ENCODE measurements around the gene HOXA10. TPM values are rescaled to one million over a fixed set of nuclear protein-coding genes. Genes with fewer than 3 reads are reported as not detected.

Gene HOXA10
- total RNA-seq, 2 experiments from 2014 or later, result not detected

DNA sequence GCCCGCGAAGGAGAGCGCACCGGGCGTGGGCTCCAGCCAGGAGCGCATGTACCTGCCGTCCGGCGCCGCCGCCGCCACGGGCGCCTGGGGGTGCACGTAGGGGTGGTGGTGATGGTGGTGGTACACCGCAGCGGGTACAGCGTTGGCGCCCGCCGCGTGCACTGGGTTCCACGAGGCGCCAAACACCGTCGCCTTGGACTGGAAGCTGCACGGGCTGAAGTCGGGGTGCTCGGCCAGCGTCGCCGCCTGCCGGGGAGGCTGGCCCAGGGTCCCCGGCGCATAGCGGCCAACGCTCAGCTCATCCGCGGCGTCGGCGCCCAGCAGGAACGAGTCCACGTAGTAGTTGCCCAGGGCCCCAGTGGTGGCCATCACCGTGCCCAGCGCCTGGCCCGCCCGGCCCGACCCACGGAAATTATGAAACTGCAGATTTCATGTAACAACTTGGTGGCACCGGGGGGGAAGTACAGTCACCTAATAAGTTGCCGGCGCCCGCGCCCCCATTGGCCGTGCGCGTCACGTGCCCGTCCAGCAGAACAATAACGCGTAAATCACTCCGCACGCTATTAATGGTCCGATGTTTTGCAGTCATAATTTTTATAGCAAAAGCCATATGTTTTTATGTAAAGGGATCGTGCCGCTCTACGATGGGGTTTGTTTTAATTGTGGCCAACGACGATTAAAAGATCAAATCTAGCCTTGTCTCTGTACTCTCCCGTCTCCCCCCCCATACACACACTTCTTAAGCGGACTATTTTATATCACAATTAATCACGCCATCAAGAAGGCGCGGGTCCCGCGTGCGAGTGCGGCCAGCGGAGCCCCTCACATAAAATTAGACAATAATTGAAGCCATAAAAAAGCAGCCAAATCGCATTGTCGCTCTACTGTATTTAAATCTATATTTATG lies 8.8 kb downstream of the HOXA10 start, which contains the start of gene HOXA9:
Gene HOXA9 (minus strand): TSS at position 449 of the 907 bp plus-strand sequence. CDS start 80 bp downstream, at position 369.
- Mint-ChIP-seq H3K36me3 (ENCODE audit: low read depth) (no peaks in the 10 kb centered on the region), H3K4me1 (ENCODE audit: low read depth) (peaks cover 30% of the 10 kb centered on the region), H3K9me3 (no peaks in the 10 kb centered on the region), H3K27me3 (ENCODE audit: low read depth) (peaks cover 72% of the 10 kb centered on the region), H3K27ac (peak within 1 kb of the TSS; percentile 41), H3K4me3 (peak within 1 kb of the TSS; percentile 21)
- DNase-seq, result no peak
- CTCF ChIA-PET, result interaction anchor here (0.6 kb wide), 1 partner anchor 315 kb away, joined by 4 read pairs; no protein-coding TSS in a partner anchor
- intact Hi-C loops (cut with micrococcal nuclease), result loop anchor here (5.0 kb wide), 1 partner anchor 37 kb away; the partner anchor contains the start of gene HOXA13

DNA sequence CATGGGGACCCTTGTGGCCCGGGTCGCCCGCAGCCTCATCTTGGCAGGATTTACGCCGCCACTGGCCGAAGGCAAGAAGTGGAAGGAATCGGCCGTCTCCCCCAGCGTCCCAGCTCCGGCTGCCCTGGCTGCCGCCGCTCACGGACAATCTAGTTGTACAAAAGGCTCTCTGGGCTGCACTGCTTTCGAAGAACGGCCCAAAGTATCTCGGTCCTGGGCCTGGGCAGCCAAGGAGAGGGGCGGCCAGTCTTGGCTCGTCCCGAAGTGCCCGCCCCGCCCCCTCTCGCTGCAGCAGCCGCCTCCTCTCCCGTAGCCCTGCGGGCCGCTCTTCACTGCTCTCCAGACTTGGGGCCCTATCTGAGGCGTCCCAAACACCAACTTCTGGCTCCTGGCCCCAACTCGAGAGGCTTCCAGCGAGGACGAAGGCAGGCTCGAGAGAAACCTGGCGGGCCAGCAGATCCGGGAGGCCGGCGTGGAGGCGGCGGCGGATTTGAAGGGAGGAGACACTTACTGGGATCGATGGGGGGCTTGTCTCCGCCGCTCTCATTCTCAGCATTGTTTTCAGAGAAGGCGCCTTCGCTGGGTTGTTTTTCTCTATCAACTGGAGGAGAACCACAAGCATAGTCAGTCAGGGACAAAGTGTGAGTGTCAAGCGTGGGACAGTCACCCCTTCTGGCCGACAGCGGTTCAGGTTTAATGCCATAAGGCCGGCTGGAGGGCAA lies 9.6 kb downstream of the HOXA10 start:
- no peak overlapping the region for H3K27ac Mint-ChIP-seq
- peaks cover 76% of the 10 kb centered on the region for H3K27me3 Mint-ChIP-seq (ENCODE audit: low read depth)
- intact Hi-C loops (cut with micrococcal nuclease), result loop anchor here (5.0 kb wide), 2 partner anchors 38 to 497 kb away; partner anchors contain the start of gene HOXA13
- H3K4me3 Mint-ChIP-seq, result no peak overlapping the region
- no peaks in the 10 kb centered on the region for H3K9me3 Mint-ChIP-seq
- DNase-seq, result no peak
- peaks cover 37% of the 10 kb centered on the region for H3K4me1 Mint-ChIP-seq (ENCODE audit: low read depth)
- H3K36me3 Mint-ChIP-seq (ENCODE audit: low read depth), result no peaks in the 10 kb centered on the region
- CTCF ChIA-PET, result no interaction called here

DNA sequence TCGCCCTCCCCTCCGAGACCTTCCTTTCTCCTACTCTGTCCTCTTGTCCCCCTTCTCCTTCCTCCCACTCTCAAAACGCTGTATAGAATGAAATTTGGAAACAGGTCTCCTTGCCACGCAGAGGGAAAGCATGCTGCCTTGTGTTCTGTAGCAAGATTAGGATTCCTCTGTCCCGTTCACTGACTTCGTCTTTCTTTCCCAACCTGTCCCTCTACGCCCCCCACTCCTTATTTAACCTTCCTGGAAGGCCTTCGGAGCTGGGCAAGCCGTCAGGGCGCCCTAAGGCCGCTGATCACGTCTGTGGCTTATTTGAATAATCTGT lies 10.1 kb downstream of the HOXA10 start:
- Mint-ChIP-seq H3K4me3 (no peak overlapping the region), H3K4me1 (ENCODE audit: low read depth) (peaks cover 36% of the 10 kb centered on the region)
- CTCF ChIA-PET, result no interaction called here

DNA sequence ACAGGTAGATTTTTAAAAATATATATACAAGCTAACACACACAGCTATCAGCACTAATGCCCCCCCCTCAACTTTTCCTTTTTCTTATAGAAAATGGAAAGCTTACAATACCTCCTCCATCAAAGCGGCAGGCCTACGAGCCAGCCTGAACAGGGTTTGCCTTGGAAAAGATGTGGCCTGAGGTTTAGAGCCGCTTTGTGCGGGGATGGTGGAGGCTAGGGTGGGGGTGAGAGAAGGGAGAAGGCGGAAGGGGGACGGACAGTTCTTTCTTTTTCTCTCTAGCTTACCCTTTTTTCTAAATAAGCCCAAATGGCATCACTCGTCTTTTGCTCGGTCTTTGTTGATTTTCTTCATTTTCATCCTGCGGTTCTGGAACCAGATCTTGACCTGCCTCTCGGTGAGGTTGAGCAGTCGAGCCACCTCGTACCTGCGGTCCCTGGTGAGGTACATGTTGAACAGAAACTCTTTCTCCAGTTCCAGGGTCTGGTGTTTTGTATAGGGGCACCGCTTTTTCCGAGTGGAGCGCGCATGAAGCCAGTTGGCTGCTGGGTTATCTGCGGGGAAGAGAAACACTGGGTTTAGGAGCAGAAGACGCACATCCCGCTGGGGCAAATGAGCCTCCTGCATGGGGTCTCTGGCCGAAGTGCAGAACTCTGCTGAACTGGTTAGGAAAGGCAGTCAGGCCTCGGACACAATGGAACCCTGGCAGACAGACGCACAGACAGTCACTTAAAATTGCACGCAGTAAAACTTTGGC lies 10.7 kb downstream of the HOXA10 start:
- no peak for DNase-seq
- Mint-ChIP-seq H3K36me3 (ENCODE audit: low read depth) (no peaks in the 10 kb centered on the region), H3K9me3 (no peaks in the 10 kb centered on the region), H3K27me3 (ENCODE audit: low read depth) (peaks cover 79% of the 10 kb centered on the region), H3K4me1 (ENCODE audit: low read depth) (peaks cover 35% of the 10 kb centered on the region), H3K4me3 (no peak overlapping the region), H3K27ac (no peak overlapping the region)
- CTCF ChIA-PET, result interaction anchor here (1.6 to 2.3 kb wide), 4 partner anchors 9 to 496 kb away, joined by 4 to 12 read pairs (median 8); no protein-coding TSS in a partner anchor
- intact Hi-C loops (cut with micrococcal nuclease), result loop anchor here (5.0 kb wide), 1 partner anchor 496 kb away; no protein-coding TSS in a partner anchor

More for the DNA sequence above, 10.1 kb downstream of the HOXA10 start:
- intact Hi-C loops (cut with micrococcal nuclease), result loop anchor here (5.0 kb wide), 1 partner anchor 497 kb away; no protein-coding TSS in a partner anchor
- Mint-ChIP-seq H3K27me3 (ENCODE audit: low read depth) (peaks cover 80% of the 10 kb centered on the region), H3K36me3 (ENCODE audit: low read depth) (no peaks in the 10 kb centered on the region), H3K27ac (no peak overlapping the region), H3K9me3 (no peaks in the 10 kb centered on the region)
- no peak for DNase-seq

DNA sequence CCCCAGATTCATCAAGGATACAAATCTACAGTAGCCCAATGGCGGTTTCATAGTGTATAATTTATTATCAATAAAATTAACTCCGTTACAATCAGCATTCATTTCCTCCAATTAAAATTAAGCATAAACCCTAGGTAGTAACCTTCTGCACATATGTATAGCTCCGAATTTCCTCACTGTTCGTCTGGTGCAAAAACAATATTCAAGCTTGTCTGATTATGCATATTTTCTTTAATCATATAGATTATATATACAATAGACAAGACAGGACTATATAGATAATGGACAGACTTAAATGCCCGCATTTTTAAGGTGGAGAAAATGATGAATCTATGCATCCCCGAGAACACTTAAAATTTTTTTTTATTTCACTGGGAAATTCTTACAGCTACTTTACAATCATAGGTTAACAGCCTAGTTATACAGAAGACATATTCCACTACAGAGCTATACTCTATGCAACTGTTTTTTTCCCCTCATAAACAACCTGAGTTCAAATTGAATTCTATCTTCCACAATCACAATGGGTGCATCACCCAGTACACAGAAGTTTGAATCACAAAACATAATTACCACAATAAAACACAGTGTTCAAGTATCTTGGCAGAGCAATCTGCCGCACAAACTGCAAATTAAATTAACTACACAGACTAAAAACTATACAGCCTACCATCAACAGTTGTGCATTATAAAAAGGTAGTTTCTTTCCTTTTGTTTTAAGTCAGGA lies 11.4 kb downstream of the HOXA10 start:
- intact Hi-C loops (cut with micrococcal nuclease), result loop anchor here (5.0 kb wide), 1 partner anchor 495 kb away; no protein-coding TSS in a partner anchor
- CTCF ChIA-PET, result interaction anchor here (0.6 to 2.6 kb wide), 9 partner anchors 10 to 793 kb away, joined by 3 to 19 read pairs (median 4); no protein-coding TSS in a partner anchor
- Mint-ChIP-seq H3K36me3 (ENCODE audit: low read depth) (no peaks in the 10 kb centered on the region), H3K9me3 (no peaks in the 10 kb centered on the region), H3K4me3 (no peak overlapping the region), H3K27ac (no peak overlapping the region), H3K4me1 (ENCODE audit: low read depth) (peaks cover 39% of the 10 kb centered on the region), H3K27me3 (ENCODE audit: low read depth) (peaks cover 79% of the 10 kb centered on the region)
- DNase-seq, result no peak

DNA sequence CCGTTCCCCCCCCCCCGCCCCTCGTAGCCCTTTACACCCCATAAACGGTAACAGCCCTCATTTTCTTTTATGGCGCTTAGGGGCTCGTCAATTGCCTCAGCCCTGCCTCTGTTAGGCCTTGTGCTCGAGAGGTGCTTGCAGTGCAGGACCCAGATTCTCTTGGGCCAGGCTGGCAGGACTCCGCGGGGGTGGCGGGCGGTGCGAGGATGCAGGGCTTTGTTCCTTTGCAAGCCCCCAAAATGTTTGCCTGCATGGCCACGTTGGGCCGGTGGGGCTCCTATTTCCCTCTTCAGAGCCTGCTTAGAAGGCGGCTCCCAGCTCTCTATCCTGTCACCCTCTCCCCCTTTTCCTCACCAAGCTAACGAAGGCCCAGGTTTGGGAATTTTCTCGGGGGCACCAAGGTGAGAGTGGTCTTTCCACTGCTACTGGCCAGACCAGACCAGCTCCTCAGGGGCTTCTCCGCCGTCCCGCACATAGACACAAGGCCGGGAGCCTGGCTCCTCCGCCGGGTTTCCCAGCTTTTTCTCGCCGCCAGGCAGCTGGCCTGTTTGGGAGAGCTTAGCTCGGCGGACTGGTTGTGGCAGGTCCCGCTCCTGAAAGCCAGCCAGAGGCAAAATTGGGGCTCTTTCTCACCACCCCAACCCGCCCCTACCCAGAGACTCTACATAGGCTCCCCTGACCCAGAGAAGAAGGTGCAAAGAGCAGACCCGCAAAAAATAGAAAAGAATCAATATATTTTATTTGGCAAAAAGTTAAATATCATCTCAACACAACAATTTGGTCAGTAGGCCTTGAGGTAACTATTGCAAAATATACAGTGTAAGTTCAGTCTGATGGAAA lies 12.2 kb downstream of the HOXA10 start:
- Mint-ChIP-seq H3K27me3 (ENCODE audit: low read depth) (peaks cover 79% of the 10 kb centered on the region), H3K4me1 (ENCODE audit: low read depth) (peaks cover 39% of the 10 kb centered on the region), H3K4me3 (no peak overlapping the region), H3K9me3 (no peaks in the 10 kb centered on the region), H3K36me3 (ENCODE audit: low read depth) (no peaks in the 10 kb centered on the region), H3K27ac (no peak overlapping the region)
- CTCF ChIA-PET, result interaction anchor here (0.6 to 2.6 kb wide), 13 partner anchors 10 to 792 kb away, joined by 3 to 19 read pairs (median 4); no protein-coding TSS in a partner anchor
- no peak for DNase-seq
- intact Hi-C loops (cut with micrococcal nuclease), result loop anchor here (1.0 to 5.0 kb wide), 8 partner anchors 297 to 1071 kb away; partner anchors contain the start of gene SKAP2

DNA sequence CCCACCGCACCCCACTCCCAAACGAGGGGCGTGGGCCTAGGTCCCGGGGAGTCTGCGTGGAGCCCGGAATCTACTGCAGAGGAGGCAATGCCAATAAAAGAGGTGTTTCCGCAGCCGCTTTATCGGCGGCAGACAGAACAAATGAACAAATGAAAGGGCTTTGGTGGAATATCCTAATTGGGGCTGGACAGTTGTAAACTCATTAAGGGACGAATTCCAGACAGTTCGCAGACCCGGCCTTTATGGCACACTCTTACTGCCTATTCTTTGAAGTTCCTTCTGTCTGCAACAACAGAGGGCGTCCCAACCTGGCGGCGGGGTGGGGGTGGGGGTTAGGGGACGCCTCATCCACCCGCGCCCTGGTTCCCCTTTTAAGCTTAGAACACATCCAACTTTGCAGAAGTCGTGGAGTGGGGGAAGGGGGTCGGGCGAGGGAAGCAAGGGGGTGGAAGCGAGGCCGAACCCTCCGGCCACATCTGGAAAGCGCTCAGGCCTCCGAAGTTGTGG lies 12.9 kb downstream of the HOXA10 start:
- Mint-ChIP-seq H3K4me3 (peak overlapping the region; percentile 57), H3K27ac (no peak overlapping the region), H3K27me3 (ENCODE audit: low read depth) (peaks cover 77% of the 10 kb centered on the region), H3K36me3 (ENCODE audit: low read depth) (no peaks in the 10 kb centered on the region), H3K9me3 (no peaks in the 10 kb centered on the region), H3K4me1 (ENCODE audit: low read depth) (peaks cover 38% of the 10 kb centered on the region)
- DNase-seq, result no peak
- CTCF ChIA-PET, result interaction anchor here (0.5 to 2.6 kb wide), 30 partner anchors 9 to 791 kb away, joined by 3 to 19 read pairs (median 4); partner anchors contain the start of genes HOXA1 and HOXA3
- intact Hi-C loops (cut with micrococcal nuclease), result loop anchor here (1.0 to 5.0 kb wide), 8 partner anchors 296 to 1070 kb away; partner anchors contain the start of gene SKAP2

DNA sequence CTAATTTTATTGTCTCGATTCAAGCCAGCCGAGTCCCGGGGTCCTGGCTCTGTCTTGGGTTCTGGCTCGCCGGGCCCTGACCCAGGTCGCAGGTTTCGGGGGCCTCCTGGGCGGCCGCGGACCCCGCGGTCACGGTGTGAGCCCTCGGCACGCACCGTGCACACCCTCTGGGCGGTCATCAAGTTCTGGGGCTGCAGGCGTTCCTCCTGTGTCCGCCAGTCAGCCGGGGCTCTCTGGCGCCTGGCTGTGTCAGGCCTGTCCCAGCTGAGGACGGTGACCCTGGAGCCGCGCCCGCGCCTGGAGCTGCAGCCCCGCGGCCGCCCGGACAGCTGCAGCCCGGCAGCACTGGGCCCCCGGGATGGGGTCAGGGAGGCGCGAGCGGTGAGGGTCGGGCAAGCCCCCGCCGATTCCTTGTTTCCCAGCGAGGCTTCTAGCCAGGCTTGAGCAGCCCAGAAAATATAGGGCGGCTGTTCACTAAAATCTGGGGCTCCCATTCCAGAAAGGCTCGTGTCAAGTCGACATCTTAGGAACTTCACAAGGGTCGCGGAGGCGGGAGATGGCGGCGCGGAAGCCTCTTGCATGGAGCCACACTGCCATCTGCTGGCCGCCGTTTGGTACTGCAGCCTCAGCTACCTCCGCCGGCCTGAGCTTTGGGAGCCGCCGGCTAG lies 13.4 kb downstream of the HOXA10 start:
- H3K4me3 Mint-ChIP-seq, result peak overlapping the region; percentile 57
- no peaks in the 10 kb centered on the region for H3K9me3 Mint-ChIP-seq
- no peak overlapping the region for H3K27ac Mint-ChIP-seq
- CTCF ChIA-PET, result interaction anchor here (0.5 to 2.6 kb wide), 29 partner anchors 8 to 791 kb away, joined by 3 to 19 read pairs (median 4); partner anchors contain the start of genes HOXA1 and HOXA3
- no peaks in the 10 kb centered on the region for H3K36me3 Mint-ChIP-seq (ENCODE audit: low read depth)
- H3K4me1 Mint-ChIP-seq (ENCODE audit: low read depth), result peaks cover 35% of the 10 kb centered on the region
- H3K27me3 Mint-ChIP-seq (ENCODE audit: low read depth), result peaks cover 77% of the 10 kb centered on the region
- intact Hi-C loops (cut with micrococcal nuclease), result loop anchor here (1.0 to 5.0 kb wide), 8 partner anchors 296 to 1070 kb away; partner anchors contain the start of gene SKAP2
- peak; percentile 87 for DNase-seq

DNA sequence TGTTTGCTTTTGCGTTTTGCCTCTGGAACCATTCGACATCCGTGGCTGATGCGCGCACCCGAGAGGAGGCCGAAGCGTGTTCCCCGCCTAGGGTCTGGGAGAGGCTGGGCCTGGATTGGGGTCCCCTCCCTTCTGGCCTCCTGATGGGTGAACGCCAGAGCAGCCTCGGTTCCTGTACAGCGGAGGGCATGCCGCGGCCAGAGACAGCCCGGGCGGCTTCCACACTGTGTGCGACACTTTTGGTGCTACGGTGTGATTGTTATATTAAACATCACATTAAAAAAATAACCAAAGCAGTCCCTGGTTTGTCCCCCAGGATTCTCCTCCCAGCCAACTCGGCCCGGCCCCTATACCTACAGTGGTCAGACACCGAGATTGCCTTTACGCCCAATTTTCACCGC lies 14.0 kb downstream of the HOXA10 start:
- no peaks in the 10 kb centered on the region for H3K9me3 Mint-ChIP-seq
- peaks cover 79% of the 10 kb centered on the region for H3K27me3 Mint-ChIP-seq (ENCODE audit: low read depth)
- intact Hi-C loops (cut with micrococcal nuclease), result loop anchor here (2.0 to 5.0 kb wide), 4 partner anchors 295 to 1069 kb away; partner anchors contain the start of gene SKAP2
- no peak overlapping the region for H3K27ac Mint-ChIP-seq
- H3K36me3 Mint-ChIP-seq (ENCODE audit: low read depth), result no peaks in the 10 kb centered on the region
- DNase-seq, result no peak
- H3K4me3 Mint-ChIP-seq, result peak overlapping the region; percentile 57
- H3K4me1 Mint-ChIP-seq (ENCODE audit: low read depth), result peaks cover 38% of the 10 kb centered on the region
- CTCF ChIA-PET, result interaction anchor here (0.8 to 1.8 kb wide), 13 partner anchors 8 to 789 kb away, joined by 3 to 16 read pairs (median 4); no protein-coding TSS in a partner anchor

All from activated naive CD4-positive, alpha-beta T cell treated with anti-CD3 and anti-CD28 coated beads for 36 hours (primary cell).